SU-DHL-6 (cell line): ENCODE data around the gene ZNF142.
A peak's percentile ranks its signal among the peaks of the same experiment; 100 is the strongest.

Experiments
- H2AFZ ChIP-seq: fragments of 200-600 bp; sonication (generic); 2 replicates; pipeline ENCODE4 v1.6.1; 2014; ENCODE audit warnings: low read depth, mild to moderate bottlenecking, moderate library complexity, mixed read lengths, antibody characterized with exemption, low read length; ENCODE audit not compliant: severe bottlenecking
- H3F3A ChIP-seq: fragments of 200-600 bp; shearing (Covaris generic); 2 replicates; pipeline ENCODE4 v1.6.0; 2016; ENCODE audit warnings: antibody characterized with exemption, mild to moderate bottlenecking; ENCODE audit not compliant: insufficient read depth
- H3K27ac ChIP-seq: fragments of 200-600 bp; sonication (generic); 2 replicates; pipeline ENCODE4 v1.5.1; 2016; ENCODE audit warnings: low read depth, mild to moderate bottlenecking, low read length, moderate library complexity, mixed read lengths
- H3K27me3 ChIP-seq: fragments of 200-600 bp; sonication (generic), shearing (Covaris generic); 2 replicates; pipeline ENCODE4 v1.6.0; 2014; ENCODE audit warnings: mild to moderate bottlenecking, low read length
- H3K36me3 ChIP-seq: fragments of 200-600 bp; sonication (generic); 2 replicates; pipeline ENCODE4 v1.6.1; 2014; ENCODE audit warnings: mild to moderate bottlenecking, low read length, mixed read lengths
- H3K4me2 ChIP-seq: fragments of 300-600, 200-600 bp; shearing (Covaris generic), sonication (generic); 2 replicates; pipeline ENCODE4 v1.6.0; 2014; ENCODE audit warnings: low read length, low read depth, mild to moderate bottlenecking; ENCODE audit not compliant: poor library complexity, severe bottlenecking
- H3K4me3 ChIP-seq: fragments of 200-600 bp; sonication (generic); 2 replicates; pipeline ENCODE4 v1.5.1; 2014; ENCODE audit warnings: antibody characterized with exemption, low read length, mild to moderate bottlenecking, mixed read lengths; ENCODE audit not compliant: insufficient read depth, poor library complexity, severe bottlenecking
- H3K79me2 ChIP-seq: fragments of 200-600 bp; sonication (generic); 2 replicates; pipeline ENCODE4 v1.6.1; 2014; ENCODE audit warnings: mild to moderate bottlenecking, low read length, moderate library complexity; ENCODE audit not compliant: insufficient read depth
- H3K9ac ChIP-seq: fragments of 200-600 bp; sonication (generic); 2 replicates; pipeline ENCODE4 v1.7.0; 2014; ENCODE audit warnings: mild to moderate bottlenecking, low read length
- H3K9me2 ChIP-seq: fragments of 200-600 bp; sonication (generic); replicated peaks from 2 replicates; pipeline ENCODE4 v1.6.1; 2014; ENCODE audit warnings: low read length; ENCODE audit not compliant: insufficient read depth
- H3K9me3 ChIP-seq: fragments of 200-600 bp; sonication (generic); 2 replicates; pipeline ENCODE4 v1.6.1; 2014; ENCODE audit warnings: low read length, mixed read lengths; ENCODE audit not compliant: insufficient read depth
- H4K20me1 ChIP-seq: fragments of 200-600 bp; sonication (generic); 2 replicates; pipeline ENCODE4 v1.6.1; 2014; ENCODE audit warnings: low read depth, mild to moderate bottlenecking, antibody characterized with exemption, low read length, moderate library complexity, mixed read lengths
- CTCF ChIP-seq: fragments of 200-600 bp; sonication (generic); IDR thresholded peaks from one replicate; pipeline ENCODE4 v1.5.1; 2017; ENCODE audit warnings: antibody characterized with exemption, mild to moderate bottlenecking, low read length, moderate library complexity; ENCODE audit not compliant: insufficient read depth, poor library complexity, severe bottlenecking
- EZH2phosphoT487 ChIP-seq: fragments of 200-600 bp; sonication (generic), shearing (Covaris generic); conservative IDR thresholded peaks from 2 replicates; pipeline ENCODE4 v1.6.1; 2018; ENCODE audit warnings: mild to moderate bottlenecking, antibody characterized with exemption, low read length, moderate library complexity, mixed read lengths

The ZNF142 gene

GRCh38 chr2:218679119-218679518 lies 19.7 kb upstream of the ZNF142 start:
- H3K9me2 ChIP-seq, result no peaks in the 10 kb centered on the region
- no peaks in the 10 kb centered on the region for H3F3A ChIP-seq
- no peak overlapping the region for H3K9ac ChIP-seq
- no peak overlapping the region for H2AFZ ChIP-seq
- H3K4me3 ChIP-seq, result no peak overlapping the region
- H3K9me3 ChIP-seq, result no peaks in the 10 kb centered on the region
- no peak for TF ChIP-seq CTCF
- no peak for TF ChIP-seq EZH2phosphoT487
- H3K36me3 ChIP-seq, result no peaks in the 10 kb centered on the region
- no peaks in the 10 kb centered on the region for H3K27me3 ChIP-seq
- H4K20me1 ChIP-seq, result no peaks in the 10 kb centered on the region
- H3K4me2 ChIP-seq, result no peak overlapping the region
- H3K27ac ChIP-seq, result no peak overlapping the region
- no peaks in the 10 kb centered on the region for H3K79me2 ChIP-seq

- Histone ChIP-seq H3K9me3 (no peaks in the 10 kb centered on the region), H3K4me3 (peak within 1 kb of the TSS; percentile 84), H2AFZ (peak within 1 kb of the TSS; percentile 88), H3K79me2 (peaks cover 9% of the 10 kb centered on the region; the same call in 1 of the 2 replicates), H3K9me2 (no peaks in the 10 kb centered on the region), H3K9ac (peak within 1 kb of the TSS; percentile 73), H3K36me3 (no peaks in the 10 kb centered on the region), H3K27ac (peak within 1 kb of the TSS; percentile 7; the same call in 1 of the 2 replicates), H3K4me2 (peak within 1 kb of the TSS; percentile 95), H3F3A (no peaks in the 10 kb centered on the region), H3K27me3 (no peaks in the 10 kb centered on the region), H4K20me1 (no peaks in the 10 kb centered on the region)
- no peak for TF ChIP-seq CTCF
- no peak for TF ChIP-seq EZH2phosphoT487
Measured at GRCh38 chr2:218671654-218672566, 12.5 kb upstream of the ZNF142 start, which contains the start of the genes RNF25 and STK36. RNF25 (minus strand) TSS chr2:218672002; CDS start chr2:218671970, 32 bp downstream. STK36 (plus strand) TSS chr2:218672086; CDS start chr2:218672830, 744 bp downstream.

- Histone ChIP-seq H3K4me2 (peak overlapping the region; percentile 95), H3K4me3 (peak overlapping the region; percentile 84), H3K79me2 (peaks cover 9% of the 10 kb centered on the region; the same call in 1 of the 2 replicates), H3K27me3 (no peaks in the 10 kb centered on the region), H3K9ac (peak overlapping the region; percentile 73), H3K36me3 (0 out of 2 replicates have a peak, but pooled peaks cover 3% of the 10 kb centered on the region), H3K27ac (peak overlapping the region; percentile 7; the same call in 1 of the 2 replicates), H3F3A (no peaks in the 10 kb centered on the region), H4K20me1 (no peaks in the 10 kb centered on the region), H2AFZ (peak overlapping the region; percentile 88), H3K9me3 (no peaks in the 10 kb centered on the region), H3K9me2 (no peaks in the 10 kb centered on the region)
- no peak for TF ChIP-seq CTCF
- no peak for TF ChIP-seq EZH2phosphoT487
Measured at GRCh38 chr2:218671097-218671653, 11.8 kb upstream of the ZNF142 start.
